DND-41 (cell line): ENCODE results near the gene MED12L.

ENCODE experiments used
- CTCF ChIP-seq: IDR thresholded peaks from 2 replicates; pipeline ENCODE4 v1.5.1; 2012; ENCODE audit warnings: borderline replicate concordance, low read length, moderate library complexity, mild to moderate bottlenecking; ENCODE audit not compliant: poor library complexity, severe bottlenecking; ENCODE audit errors: extremely low read depth
- EZH2 ChIP-seq: IDR thresholded peaks from 3 replicates; pipeline ENCODE4 v1.6.1; 2012; ENCODE audit warnings: borderline replicate concordance, low read depth, mild to moderate bottlenecking, moderate library complexity, low read length, inconsistent platforms; ENCODE audit not compliant: severe bottlenecking

- TF ChIP-seq CTCF (no peak), EZH2 (no peak)
Measured at GRCh38 chr3:151300539-151300938, 215.1 kb downstream of the MED12L start.
